Cardiac muscle cell (in vitro differentiated cells and primary cell): ENCODE measurements around the gene TMEM222. TPM values are rescaled to one million over a fixed set of nuclear protein-coding genes. Genes with fewer than 3 reads are reported as not detected.
A peak's percentile ranks its signal among the peaks of the same experiment; 100 is the strongest.

ENCODE experiments used
- DNase-seq, 2 donors: peaks; one replicate each; pipeline versions ENCODE4 v3.0.0 to v3.0.0-alpha.2; 2010 to 2017; ENCODE audit warnings: low read depth in 1 of 2, low spot score in 1 of 2
- H3K27ac ChIP-seq: fragments of 200-600 bp; sonication (generic); 2 replicates; pipeline ENCODE4 v1.5.1; 2016
- H3K27me3 ChIP-seq: fragments of 200-600 bp; sonication (generic); 2 replicates; pipeline ENCODE4 v1.6.0; 2016; ENCODE audit warnings: control low read depth
- H3K36me3 ChIP-seq: fragments of 200-600 bp; sonication (generic); 2 replicates; pipeline ENCODE4 v1.5.1; 2016; ENCODE audit warnings: control low read depth
- H3K4me1 ChIP-seq: fragments of 200-600 bp; sonication (generic); 2 replicates; pipeline ENCODE4 v1.8.1; 2017; ENCODE audit warnings: low read depth, mild to moderate bottlenecking, mixed run types
- H3K4me3 ChIP-seq: fragments of 200-600 bp; sonication (generic); 2 replicates; pipeline ENCODE4 v1.5.1; 2016; ENCODE audit warnings: mild to moderate bottlenecking
- H3K9me3 ChIP-seq: fragments of 200-600 bp; sonication (generic); 2 replicates; pipeline ENCODE4 v1.5.1; 2017; ENCODE audit warnings: low read depth, mild to moderate bottlenecking, control low read depth
- CTCF ChIP-seq: IDR thresholded peaks from 2 replicates; pipeline ENCODE4 v1.5.1; 2012; ENCODE audit warnings: low read depth, mild to moderate bottlenecking, low read length
- polyA plus RNA-seq: library from polyadenylated mRNA; unstranded; fragments of >200 nt; fragmentation: Nextera tagmentation; extraction: Ambion mirVana; gene quantifications from 2 replicates; pipeline ENCODE4 v1.2.1, GENCODE V29; 2016
- total RNA-seq: library from RNA; depleted of rRNA; stranded (reverse); fragments of >200 nt; gene quantifications from 2 replicates; pipeline ENCODE4 v1.2.3, GENCODE V29; 2016

Gene TMEM222
- total and polyA plus RNA-seq, 2 experiments from 2014 or later = 39.6 to 55.2 TPM

GRCh38 chr1:27358928-27359313, 37.0 kb downstream of the TMEM222 start:
- Histone ChIP-seq H3K9me3 (no peaks in the 10 kb centered on the region), H3K4me3 (no peak overlapping the region), H3K27ac (no peak overlapping the region), H3K27me3 (peaks cover 31% of the 10 kb centered on the region), H3K4me1 (peaks cover 4% of the 10 kb centered on the region), H3K36me3 (no peaks in the 10 kb centered on the region)
- no peak for TF ChIP-seq CTCF
- no peak for DNase-seq

DNA sequence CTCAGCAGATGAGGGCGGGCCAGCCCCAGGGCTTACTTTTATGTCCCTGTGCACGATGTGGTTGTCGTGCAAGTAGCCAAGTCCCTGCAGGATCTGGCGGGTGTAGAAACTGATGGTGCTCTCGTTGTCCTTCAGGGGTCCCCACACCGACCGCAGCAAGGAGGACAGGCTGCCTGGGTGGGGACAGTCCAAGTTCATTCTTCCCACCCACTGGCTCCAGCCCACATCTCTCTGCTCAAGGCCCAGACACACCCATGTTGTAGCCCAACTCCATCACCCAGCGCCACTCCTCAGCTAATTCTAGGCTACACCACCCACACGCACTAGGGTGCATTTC, 37.8 kb downstream of the TMEM222 start:
- TF ChIP-seq CTCF = no peak
- Histone ChIP-seq H3K36me3 (no peaks in the 10 kb centered on the region), H3K27ac (no peak overlapping the region), H3K9me3 (no peaks in the 10 kb centered on the region), H3K27me3 (peaks cover 31% of the 10 kb centered on the region), H3K4me3 (peak overlapping the region; percentile 33), H3K4me1 (peaks cover 4% of the 10 kb centered on the region)
- DNase-seq = no peak

DNA sequence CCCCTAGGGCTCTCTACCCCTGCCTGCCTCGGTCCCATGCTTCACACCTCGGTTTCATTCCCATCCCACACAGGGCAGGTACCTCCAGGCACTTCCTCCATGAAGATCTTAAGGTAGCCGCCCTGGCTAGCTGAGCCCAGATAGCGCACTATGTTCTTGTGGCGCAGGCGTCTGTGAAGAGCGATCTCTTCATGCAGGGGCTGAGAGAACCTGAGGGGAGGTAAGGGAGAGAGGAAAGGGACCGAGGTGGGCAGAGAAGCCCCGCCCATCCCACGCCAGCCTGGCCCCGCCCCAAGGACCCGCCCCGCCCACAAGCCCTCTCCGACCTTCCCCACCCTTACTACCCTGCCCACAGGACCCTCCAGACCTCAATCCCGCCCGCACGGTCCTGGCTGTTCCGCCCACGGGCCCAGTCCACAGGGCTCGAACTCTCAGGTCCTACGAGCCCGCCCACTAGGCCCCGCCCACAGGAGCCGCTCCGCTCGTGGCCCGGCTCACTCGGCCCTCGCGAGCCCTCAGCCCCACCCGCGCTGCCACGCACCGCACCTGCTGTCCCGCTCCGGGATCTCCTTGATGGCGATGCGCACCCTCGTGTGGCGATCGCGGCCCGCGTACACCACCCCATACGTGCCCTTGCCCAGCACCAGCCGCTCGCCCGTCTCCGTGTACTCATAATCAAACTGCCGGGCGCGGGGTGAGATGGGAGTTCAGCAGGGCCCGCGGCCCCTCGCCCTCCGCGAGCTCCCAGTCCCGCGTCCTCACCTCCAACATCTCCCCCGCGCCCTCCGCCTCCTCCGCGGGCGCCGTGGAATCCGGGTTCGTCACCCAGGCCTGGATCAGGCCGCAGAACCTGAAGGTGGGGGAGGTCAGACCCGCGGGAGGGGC, 38.4 kb downstream of the TMEM222 start:
- Histone ChIP-seq H3K9me3 (no peaks in the 10 kb centered on the region), H3K27ac (no peak overlapping the region), H3K36me3 (no peaks in the 10 kb centered on the region), H3K4me3 (peak overlapping the region; percentile 33), H3K4me1 (peaks cover 4% of the 10 kb centered on the region), H3K27me3 (peaks cover 31% of the 10 kb centered on the region)
- peak in 1 of 2 donors; percentile 47 for DNase-seq
- no peak for TF ChIP-seq CTCF

- no peaks in the 10 kb centered on the region for H3K9me3 ChIP-seq
- H3K36me3 ChIP-seq = no peaks in the 10 kb centered on the region
- H3K27me3 ChIP-seq = peaks cover 31% of the 10 kb centered on the region
- H3K27ac ChIP-seq = no peak overlapping the region
- H3K4me1 ChIP-seq = peaks cover 4% of the 10 kb centered on the region
- TF ChIP-seq CTCF = no peak
- no peak for DNase-seq
- peak overlapping the region; percentile 33 for H3K4me3 ChIP-seq
Measured at GRCh38 chr1:27361044-27361402, 39.1 kb downstream of the TMEM222 start.

- H3K4me3 ChIP-seq = no peak overlapping the region
Measured at GRCh38 chr1:27361553-27361952, 39.6 kb downstream of the TMEM222 start.

More at GRCh38 chr1:27361553-27361952, 39.6 kb downstream of the TMEM222 start:
- H3K36me3 ChIP-seq = no peaks in the 10 kb centered on the region
- peaks cover 31% of the 10 kb centered on the region for H3K27me3 ChIP-seq
- no peak for DNase-seq
- no peak for TF ChIP-seq CTCF
- no peaks in the 10 kb centered on the region for H3K9me3 ChIP-seq
- H3K27ac ChIP-seq = no peak overlapping the region
- peaks cover 4% of the 10 kb centered on the region for H3K4me1 ChIP-seq
